Medulla oblongata (tissue), 1 donor: ENCODE results near the gene DCT.

ENCODE experiments used
- DNase-seq: peaks from one replicate; pipeline ENCODE4 v3.0.0-alpha.2; 2015; ENCODE audit errors: extremely low spot score

The DCT gene

GRCh38 chr13:94454334-94454733 lies 25.1 kb downstream of the DCT start:
- DNase-seq: no peak

DNA sequence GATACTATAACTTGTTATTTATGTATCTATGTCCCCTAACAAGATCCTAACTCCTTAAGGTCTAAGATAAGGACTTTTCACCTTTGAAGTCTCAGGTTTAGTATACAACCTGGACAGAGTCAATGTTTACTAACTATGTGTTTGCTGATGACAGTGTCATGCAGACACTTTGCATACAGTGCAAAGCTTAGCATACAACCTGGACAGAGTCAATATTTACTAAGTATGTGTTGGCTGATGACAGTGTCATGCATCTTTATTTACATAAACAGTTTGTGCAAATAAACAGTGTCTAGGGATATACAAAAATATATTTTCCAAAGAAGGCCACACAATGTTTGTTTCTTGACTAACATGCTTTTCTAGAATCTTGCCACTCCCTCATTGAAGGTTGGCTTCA lies 34.7 kb downstream of the DCT start:
- DNase-seq: no peak

DNA sequence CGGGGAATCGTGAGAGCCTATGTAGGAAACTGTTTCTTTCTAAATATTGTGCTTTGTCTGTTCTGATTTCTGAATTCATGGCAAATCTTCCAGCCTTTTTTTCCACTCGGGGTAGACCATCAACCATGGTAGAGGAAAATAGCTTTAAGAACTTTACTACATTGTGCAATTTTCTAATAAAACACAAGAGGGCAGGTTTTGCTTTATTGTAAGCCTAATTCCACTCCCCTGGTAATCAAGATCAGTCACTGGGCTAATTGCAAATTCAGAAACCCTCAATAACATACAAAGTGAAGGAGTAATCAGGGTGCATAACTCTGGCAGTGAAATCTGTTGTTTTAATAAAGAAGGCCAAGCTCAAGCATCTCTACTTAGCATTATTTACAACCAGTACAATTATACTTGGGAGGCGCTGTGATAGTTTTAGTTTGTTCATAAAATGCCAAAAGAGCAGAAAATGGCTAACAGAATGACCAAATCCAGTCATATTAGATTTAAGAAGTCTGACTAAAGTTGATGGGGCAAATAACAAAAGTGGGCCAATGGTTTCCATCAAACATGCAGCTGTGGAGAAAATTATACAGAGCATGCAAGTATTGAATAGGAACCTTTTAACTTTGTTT lies 43.8 kb downstream of the DCT start:
- DNase-seq: peak; percentile 80

DNA sequence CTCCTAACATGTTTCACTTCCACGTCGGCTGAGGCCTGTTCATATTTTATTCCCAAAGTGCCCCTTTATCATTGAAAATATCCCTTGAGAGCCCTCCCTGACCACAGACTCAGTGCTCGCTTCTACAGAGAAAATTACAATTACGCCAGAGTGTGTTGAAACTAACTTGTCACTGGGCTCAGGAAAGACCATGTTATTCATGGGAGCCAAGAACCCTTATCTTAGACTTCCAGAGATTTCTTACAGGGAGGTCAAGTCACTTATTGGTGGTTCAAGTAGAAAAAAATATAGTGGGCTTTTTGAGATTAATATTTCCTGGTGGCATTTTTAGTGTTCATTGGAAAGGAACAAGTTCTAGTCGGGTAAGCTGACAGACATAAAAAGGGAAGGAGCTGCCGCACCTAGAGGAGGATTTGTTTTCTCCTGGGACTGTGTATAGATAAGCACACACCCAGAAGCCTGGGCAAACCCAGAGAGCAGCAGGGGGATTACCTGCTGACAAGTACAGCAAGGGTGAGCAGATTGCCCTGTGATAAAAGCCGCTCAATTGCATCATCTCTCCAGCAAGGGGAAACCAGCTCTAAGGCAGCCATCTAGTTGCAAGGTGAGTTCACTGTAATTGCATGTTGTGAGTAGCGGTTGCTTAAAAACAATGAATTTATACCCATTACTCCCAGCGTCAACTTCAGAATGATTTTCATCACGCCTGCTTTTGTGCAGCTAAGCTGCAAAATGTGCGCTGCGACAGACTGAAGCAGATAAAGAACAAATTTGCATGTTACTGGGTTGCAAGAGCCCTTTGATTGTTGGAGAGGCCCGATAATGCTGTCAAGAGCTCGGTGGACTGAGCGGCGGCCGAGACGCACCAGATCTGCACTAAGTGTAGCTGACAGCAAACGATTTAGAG lies 46.2 kb downstream of the DCT start:
- DNase-seq: no peak

DNA sequence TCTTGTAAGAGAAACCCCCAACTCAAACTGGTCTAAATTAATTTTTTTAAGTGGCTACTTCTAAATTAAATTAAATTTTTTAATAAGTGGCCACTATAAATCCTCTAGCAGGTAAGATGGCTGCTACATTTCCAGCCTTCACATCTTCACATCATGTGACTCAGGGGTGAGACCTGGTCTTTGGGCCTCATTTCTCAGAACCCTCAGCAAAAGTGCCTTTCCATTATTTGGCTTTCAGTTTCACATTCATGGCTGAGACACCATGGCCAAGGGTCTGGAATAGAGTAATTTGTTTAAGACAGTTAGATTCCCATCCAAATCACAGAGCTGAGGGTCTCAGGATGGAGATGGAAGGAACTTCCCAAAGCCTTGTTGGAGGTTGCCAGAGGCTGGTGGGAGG lies 47.5 kb downstream of the DCT start:
- no peak for DNase-seq

DNA sequence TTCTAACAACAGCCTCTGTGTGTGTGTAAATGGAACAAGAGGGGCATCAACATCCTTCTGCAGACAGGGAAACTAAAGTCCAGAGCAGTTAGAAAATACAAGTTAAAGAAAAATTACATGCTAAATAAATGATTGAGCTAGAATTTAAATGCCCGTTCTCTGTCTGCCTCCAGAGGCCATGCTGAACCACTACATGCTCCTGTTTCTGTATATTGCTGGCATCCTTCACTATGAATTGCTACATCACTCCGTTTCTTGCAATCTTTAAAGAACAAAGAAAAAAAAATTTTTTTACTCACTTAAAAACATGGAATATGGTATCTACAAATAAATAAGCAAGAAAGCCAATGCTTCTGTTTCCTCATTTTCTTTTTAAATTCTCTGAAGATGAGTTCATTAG lies 47.9 kb downstream of the DCT start:
- DNase-seq: no peak

- no peak for DNase-seq
These were observed 52.0 kb downstream of the DCT start for GRCh38 chr13:94427313-94427953.

DNA sequence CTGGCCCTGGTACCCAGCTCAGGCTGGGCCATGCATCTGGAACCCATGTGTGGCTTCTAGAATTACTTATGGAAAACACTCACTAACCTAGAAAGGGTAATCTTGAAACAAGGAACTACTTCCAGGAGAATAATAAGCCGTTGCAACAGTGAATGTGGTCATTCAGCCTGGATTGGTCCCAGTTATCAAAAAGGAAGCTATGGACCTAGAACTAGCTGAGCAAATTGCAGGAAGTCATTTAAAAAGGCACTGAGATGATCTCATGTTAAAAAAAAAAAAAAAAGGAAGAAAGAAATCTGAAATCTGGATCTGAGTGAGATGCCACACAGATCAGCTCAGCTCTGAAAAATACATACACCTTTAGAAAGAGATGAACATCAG lies 59.6 kb downstream of the DCT start:
- DNase-seq: no peak

DNA sequence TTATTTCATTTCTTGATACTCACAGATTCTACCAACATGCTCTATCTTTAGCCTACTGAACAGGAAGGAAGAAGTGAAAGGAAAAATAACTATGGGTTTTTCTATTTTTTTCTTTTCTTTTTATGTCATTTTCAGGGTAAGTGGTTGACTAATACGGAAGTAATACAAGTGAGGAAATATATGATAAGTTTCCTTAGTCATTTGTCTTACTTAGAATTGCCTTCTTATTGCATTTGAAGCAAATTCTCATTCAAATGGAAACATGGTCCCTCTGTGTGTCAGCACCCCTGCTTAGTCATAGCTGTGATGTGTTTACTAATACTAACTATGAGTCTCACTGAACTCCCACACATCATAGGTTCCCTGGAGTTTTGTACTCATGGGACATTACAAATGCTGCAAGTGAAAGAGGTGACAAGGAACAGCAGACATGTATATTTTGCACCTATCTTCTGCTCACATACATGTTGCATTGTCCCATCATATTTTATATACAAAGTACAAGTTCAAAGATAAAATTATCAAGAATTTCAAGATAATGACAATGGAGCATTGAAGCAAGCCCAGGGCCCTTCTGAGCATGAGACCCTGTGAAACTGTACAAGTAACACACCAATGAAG lies 60.1 kb downstream of the DCT start:
- DNase-seq: no peak

DNA sequence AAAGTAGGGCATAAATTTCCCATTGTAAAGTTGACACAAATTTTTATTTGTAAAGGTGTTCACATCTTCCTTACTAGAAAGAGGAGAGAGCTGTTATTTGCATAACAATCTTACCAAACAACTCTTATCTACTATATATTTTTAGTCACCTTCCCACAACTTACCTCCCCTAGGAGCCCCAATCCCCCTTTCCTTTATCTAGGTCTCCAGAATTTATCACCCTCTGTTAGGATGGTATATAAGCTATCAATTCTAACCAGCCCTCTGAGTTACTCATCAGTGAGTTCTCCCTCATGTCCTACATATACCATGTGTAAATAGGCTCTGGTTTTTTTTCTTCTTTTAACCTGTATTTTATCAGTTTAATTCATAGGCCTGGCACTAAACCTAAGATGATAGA lies 62.2 kb downstream of the DCT start:
- DNase-seq: no peak

DNA sequence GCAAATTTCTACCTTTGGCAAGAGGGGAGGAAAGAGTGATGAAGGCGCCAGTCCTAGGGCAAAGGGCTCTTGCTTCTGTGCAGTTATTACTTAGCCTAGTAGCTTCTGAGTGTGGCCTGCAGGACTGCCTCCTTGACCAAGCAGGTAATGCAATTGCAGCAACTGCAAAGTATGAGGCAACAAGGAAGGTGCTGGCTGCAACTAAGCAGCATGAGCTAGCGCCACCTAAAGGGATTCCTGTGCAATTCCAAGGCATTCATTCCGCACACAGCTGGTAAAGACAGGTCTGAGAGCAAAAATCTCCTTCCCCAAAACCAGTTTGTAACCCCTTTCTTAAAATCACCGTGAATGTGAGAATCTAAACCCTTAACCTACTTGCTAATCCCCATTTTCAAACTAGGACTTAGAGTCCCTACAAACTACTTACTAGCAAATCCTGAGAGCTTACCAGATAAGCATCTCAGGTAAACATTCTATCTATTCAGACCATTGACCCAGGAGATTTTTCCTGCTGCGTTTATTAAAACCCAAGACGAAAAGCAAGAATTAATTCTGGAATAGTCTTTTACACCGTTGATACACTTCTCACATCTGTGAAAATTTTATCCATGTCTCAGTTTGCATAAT lies 62.9 kb downstream of the DCT start:
- DNase-seq: peak; percentile 8

GRCh38 chr13:94415500-94416237 lies 63.8 kb downstream of the DCT start:
- DNase-seq: no peak

GRCh38 chr13:94414708-94415107 lies 64.8 kb downstream of the DCT start:
- no peak for DNase-seq

- no peak for DNase-seq
These were observed 65.3 kb downstream of the DCT start for GRCh38 chr13:94414141-94414540.

DNA sequence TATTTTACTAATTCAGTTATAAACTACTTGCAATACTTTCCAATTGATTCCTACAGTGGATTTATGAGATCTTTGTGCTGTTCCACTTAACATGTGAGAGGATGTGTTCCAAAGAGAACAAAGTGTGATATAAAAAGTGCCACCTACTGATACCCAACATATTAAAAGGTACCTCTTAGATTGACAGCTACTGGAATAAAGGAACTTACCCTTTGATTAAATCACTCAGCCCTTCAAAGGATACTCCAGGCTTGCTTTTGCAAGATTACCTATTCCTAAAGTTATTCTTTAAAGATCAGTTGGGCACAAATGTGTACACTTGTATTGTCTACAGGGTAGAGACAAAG lies 65.9 kb downstream of the DCT start:
- DNase-seq: no peak

GRCh38 chr13:94412870-94413597 lies 66.4 kb downstream of the DCT start:
- DNase-seq: no peak

GRCh38 chr13:94411747-94412146 lies 67.7 kb downstream of the DCT start:
- no peak for DNase-seq

DNA sequence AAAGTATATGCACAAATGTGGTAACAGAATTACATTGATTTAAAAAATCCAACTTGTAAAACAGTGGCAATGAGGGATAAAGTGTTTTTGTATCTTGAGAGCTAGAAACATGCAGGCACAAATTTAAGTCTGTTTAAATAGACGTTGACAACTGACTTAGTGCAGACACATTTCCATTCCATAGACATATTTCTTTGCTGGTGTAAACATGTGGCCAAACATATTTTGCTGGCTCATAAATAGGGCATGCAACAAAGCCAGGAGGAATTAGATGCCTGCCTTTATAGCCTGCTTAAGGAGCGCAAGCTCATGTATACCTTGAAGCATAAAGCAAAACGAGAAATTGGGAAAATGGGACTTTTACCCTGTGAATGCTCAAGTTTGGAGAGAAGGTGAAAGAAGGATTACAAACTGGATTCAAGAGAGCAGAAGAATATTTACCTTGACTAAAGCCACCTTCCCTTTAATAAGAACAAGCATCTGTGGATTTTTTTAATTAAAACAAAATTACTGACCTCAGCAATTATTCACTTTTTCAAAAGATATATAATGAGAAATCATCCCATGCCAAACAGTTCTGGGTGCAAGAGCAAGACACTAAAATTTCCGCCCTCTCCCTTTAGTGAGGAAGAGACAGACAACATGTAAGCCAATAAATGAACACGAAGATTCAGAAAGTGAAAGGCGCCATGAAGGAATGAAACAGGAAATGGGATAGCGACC lies 71.0 kb downstream of the DCT start:
- DNase-seq: no peak

DNA sequence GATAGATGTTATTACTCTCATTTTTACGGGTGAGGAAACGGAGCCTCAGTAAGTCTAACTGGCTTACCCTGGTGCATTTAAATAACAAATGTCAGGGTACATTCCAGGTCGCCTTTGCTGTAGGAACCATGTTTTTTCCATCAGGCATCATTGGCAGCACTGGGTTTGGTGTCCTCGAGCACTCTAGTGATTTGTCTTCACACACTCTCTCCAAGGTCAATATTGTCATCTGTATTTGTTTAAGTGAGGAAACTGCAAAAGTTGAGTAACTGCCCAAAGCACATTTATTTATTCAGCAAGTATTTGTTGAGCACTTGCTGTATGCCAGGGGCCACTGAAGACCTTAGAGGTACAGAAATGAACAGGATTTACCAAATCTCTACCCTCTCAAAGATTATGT lies 78.6 kb downstream of the DCT start:
- no peak for DNase-seq

- DNase-seq: no peak
These were observed 79.7 kb downstream of the DCT start for GRCh38 chr13:94399812-94400211.
